KMS-11 (cell line): ENCODE data around the gene HRAS.
A peak's percentile ranks its signal among the peaks of the same experiment; 100 is the strongest.

Source experiments
- H2AFZ ChIP-seq: fragments of 200-600 bp; sonication (generic); 2 replicates; pipeline ENCODE4 v1.6.1; 2016; ENCODE audit warnings: antibody characterized with exemption, mixed run types, low read depth
- H3K27ac ChIP-seq: fragments of 200-600 bp; sonication (generic); 2 replicates; pipeline ENCODE4 v1.6.1; 2016; ENCODE audit warnings: mild to moderate bottlenecking, mixed run types
- H3K27me3 ChIP-seq: fragments of 200-600 bp; sonication (generic); 2 replicates; pipeline ENCODE4 v1.6.1; 2017; ENCODE audit warnings: mild to moderate bottlenecking, low read depth, mixed run types, moderate library complexity; ENCODE audit not compliant: insufficient read depth
- H3K36me3 ChIP-seq: fragments of 200-600 bp; sonication (generic); 2 replicates; pipeline ENCODE4 v1.6.1; 2017; ENCODE audit warnings: mild to moderate bottlenecking, mixed run types; ENCODE audit not compliant: insufficient read depth
- H3K4me1 ChIP-seq: fragments of 200-600 bp; sonication (generic); 2 replicates; pipeline ENCODE4 v1.6.1; 2016; ENCODE audit warnings: mild to moderate bottlenecking, low read depth, mixed run types; ENCODE audit not compliant: poor library complexity, severe bottlenecking
- H3K4me2 ChIP-seq: fragments of 200-600 bp; sonication (generic); 2 replicates; pipeline ENCODE4 v1.7.0; 2016; ENCODE audit warnings: mild to moderate bottlenecking, mixed run types
- H3K4me3 ChIP-seq: fragments of 200-600 bp; sonication (generic); IDR thresholded peaks from 2 replicates; pipeline ENCODE4 v1.6.1; 2017; ENCODE audit warnings: low read depth, low read length, mixed read lengths; ENCODE audit not compliant: insufficient read depth
- H3K79me2 ChIP-seq: fragments of 200-600 bp; sonication (generic); 2 replicates; pipeline ENCODE4 v1.6.1; 2016; ENCODE audit warnings: low read depth, mixed run types; ENCODE audit not compliant: insufficient read depth
- H3K9ac ChIP-seq: fragments of 200-600 bp; sonication (generic); 2 replicates; pipeline ENCODE4 v1.6.1; 2016; ENCODE audit warnings: mild to moderate bottlenecking, mixed run types
- H4K20me1 ChIP-seq: fragments of 200-600 bp; sonication (generic); 2 replicates; pipeline ENCODE4 v1.6.1; 2016; ENCODE audit warnings: mild to moderate bottlenecking, mixed run types; ENCODE audit not compliant: insufficient read depth
- TF ChIP-seq, protein P1 (sequence below): fragments of 200-600 bp; sonication (generic); conservative IDR thresholded peaks from 2 replicates; pipeline ENCODE4 v1.6.1; 2017; ENCODE audit warnings: low read depth, mild to moderate bottlenecking, antibody characterized with exemption, low read length, moderate library complexity, mixed read lengths

HRAS gene

DNA sequence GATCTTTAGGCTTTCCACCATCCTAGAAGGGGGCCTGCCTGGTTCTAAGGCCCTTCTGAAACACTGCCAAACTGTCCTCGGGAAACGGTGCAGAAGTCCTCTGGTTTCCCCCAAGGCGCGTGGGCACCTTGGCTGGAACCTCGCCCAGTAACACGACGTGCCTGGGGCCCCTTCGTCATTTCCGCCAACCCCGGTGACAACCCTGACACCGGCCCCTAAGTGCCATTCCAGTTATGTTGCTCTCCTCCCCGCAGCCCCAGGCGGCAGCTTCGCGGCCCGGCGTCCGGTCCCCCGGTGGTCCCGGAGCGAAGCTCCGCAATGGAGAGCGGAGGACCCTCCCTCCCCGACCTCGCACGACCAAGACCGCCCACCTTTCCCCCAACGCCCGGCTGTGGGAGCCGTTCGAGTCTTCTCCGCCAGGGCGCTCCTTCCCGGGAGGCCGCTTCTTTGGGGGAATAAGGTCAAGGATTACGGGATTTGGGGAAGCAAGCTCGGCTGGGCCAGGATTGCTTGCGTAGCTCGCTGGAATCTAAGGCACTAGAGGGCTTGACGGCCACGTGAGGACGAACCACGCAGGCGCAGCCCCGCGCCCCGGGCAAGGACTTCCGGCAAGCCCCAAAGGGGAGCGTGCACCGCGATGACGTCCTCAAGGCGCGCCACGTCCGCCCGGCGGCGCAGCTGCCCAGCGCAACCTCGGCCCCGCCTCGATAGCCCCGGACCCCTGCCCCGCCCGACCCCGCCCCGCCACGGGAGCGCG lies 29.0 kb downstream of the HRAS start:
- Histone ChIP-seq H3K27ac (peak overlapping the region; percentile 100), H3K79me2 (peaks cover 16% of the 10 kb centered on the region), H3K36me3 (no peaks in the 10 kb centered on the region), H3K4me2 (peak overlapping the region; percentile 55), H3K4me1 (peaks cover 14% of the 10 kb centered on the region), H4K20me1 (no peaks in the 10 kb centered on the region), H3K9ac (peak overlapping the region; percentile 100), H2AFZ (peak overlapping the region; percentile 82), H3K27me3 (no peaks in the 10 kb centered on the region), H3K4me3 (no peak overlapping the region)
- TF ChIP-seq, protein P1, sequence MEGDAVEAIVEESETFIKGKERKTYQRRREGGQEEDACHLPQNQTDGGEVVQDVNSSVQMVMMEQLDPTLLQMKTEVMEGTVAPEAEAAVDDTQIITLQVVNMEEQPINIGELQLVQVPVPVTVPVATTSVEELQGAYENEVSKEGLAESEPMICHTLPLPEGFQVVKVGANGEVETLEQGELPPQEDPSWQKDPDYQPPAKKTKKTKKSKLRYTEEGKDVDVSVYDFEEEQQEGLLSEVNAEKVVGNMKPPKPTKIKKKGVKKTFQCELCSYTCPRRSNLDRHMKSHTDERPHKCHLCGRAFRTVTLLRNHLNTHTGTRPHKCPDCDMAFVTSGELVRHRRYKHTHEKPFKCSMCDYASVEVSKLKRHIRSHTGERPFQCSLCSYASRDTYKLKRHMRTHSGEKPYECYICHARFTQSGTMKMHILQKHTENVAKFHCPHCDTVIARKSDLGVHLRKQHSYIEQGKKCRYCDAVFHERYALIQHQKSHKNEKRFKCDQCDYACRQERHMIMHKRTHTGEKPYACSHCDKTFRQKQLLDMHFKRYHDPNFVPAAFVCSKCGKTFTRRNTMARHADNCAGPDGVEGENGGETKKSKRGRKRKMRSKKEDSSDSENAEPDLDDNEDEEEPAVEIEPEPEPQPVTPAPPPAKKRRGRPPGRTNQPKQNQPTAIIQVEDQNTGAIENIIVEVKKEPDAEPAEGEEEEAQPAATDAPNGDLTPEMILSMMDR: no peak

DNA sequence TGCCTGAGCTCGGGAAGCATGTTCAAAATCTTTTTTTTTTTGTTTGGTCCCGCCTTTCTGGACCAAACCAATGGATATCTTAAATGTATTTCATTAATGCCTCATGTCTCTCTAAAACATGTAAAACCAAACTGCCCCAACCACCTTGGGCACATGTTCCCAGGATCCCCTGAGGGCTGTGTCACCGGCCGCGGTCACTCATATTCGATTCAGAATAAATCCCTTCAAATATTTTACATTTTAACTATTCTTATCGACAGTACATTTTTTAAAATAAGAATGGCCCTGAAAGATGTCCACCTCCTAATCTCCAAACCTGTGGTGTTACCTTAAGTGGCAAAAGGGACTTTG lies 30.4 kb downstream of the HRAS start:
- Histone ChIP-seq H3K27me3 (no peaks in the 10 kb centered on the region), H3K27ac (no peak overlapping the region), H3K9ac (no peak overlapping the region), H2AFZ (no peak overlapping the region), H3K79me2 (peaks cover 16% of the 10 kb centered on the region), H3K36me3 (no peaks in the 10 kb centered on the region), H4K20me1 (no peaks in the 10 kb centered on the region), H3K4me2 (no peak overlapping the region), H3K4me1 (peaks cover 14% of the 10 kb centered on the region), H3K4me3 (no peak overlapping the region)
- TF ChIP-seq, protein P1: no peak

DNA sequence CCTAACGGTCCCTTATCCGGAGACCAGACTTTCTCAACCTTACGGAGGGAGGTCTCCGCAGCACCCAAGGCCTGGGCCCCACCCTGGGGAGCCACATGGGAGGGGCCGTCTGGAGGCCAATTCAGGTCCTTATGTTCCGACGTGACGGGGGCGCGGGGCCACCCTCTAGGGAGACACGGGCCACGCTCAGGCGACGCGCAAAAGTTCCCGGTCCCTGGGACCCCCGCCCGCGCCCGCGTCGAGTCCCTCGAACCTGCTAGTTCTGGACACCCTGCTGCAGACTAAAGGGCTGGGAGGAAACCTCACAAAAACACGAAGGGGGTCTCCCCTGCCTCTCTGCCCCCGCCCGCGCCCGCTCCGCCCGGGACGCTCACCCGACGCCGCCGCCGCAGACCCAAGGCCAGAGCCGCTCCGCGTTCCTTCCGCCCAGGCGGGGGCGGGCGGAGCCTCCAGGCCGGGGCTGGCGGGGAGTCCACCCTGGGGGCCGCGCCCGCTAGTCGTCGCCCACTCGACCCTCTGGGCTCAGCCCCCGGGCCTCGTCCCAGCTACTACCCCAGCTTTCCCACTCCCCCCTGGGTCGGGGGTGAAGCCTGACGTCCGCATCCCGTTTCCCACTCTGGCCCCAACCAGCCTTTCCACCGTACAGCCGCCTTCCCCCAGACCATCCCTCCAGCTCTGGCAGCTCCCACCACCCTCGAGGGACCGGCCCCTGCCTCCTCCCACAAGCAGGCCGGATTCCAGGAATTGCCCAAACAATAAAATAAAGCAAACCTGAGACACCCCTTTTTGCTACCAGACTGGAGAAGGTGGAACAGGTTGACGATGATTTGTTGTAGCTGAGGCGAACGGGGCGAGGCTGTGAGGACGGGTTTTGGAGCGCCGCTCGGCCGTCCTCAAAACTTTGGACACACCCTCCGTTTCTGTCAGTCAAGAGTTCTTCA lies 31.1 kb downstream of the HRAS start:
- Histone ChIP-seq H3K4me3 (no peak overlapping the region), H2AFZ (no peak overlapping the region), H4K20me1 (no peaks in the 10 kb centered on the region), H3K27ac (no peak overlapping the region), H3K9ac (no peak overlapping the region), H3K4me1 (peaks cover 14% of the 10 kb centered on the region), H3K27me3 (no peaks in the 10 kb centered on the region), H3K36me3 (no peaks in the 10 kb centered on the region), H3K79me2 (peaks cover 16% of the 10 kb centered on the region), H3K4me2 (no peak overlapping the region)
- TF ChIP-seq, protein P1: no peak

DNA sequence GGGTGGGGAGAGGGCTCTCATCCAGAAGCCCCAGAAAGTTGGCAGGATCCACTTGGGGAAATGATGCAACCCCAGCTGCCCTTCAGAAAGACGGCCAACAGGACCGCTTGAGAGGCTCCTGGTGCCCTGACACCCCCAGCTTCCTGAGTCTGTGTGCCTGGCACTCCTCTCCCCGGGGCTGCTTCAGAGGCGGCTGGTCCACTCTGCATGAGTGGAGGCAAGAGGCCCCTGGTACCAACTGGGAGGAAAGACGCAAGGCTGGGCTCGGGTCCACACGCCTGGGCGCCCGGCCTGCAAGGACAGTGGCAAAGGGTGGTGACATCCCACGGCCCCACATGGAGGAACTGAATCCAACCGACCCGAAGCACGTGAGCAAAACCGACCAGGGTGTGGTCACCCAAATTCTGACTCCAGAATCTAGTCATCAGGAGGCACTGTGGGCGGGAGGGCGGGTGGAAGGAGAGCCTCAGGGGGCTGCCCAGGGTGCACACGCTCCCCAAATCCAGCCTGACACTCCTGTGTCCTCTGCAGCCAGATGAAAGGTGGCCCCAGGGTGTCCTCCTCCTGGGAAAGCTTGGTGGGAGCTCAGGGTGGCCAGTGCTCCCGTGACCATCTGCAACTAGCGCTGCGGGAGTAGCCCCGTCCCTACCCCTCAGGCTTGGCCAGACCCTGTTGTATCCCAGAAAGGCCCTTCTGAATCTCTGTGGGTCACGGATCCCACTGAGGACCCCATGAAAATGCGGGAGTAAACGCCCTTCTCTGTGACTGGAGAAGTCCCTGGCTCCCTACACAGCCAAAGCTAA lies 32.0 kb downstream of the HRAS start:
- Histone ChIP-seq H3K4me2 (no peak overlapping the region), H3K4me3 (no peak overlapping the region), H3K27me3 (no peaks in the 10 kb centered on the region), H4K20me1 (no peaks in the 10 kb centered on the region), H3K27ac (no peak overlapping the region), H3K9ac (no peak overlapping the region), H3K4me1 (peaks cover 14% of the 10 kb centered on the region), H3K36me3 (no peaks in the 10 kb centered on the region), H3K79me2 (peaks cover 16% of the 10 kb centered on the region), H2AFZ (no peak overlapping the region)
- TF ChIP-seq, protein P1: no peak
